ENCODE data around the gene LRRC1. TPM values are rescaled to one million over a fixed set of nuclear protein-coding genes. Genes with fewer than 3 reads are reported as not detected.
A peak's percentile ranks its signal among the peaks of the same experiment; 100 is the strongest.

Gene LRRC1
- total and polyA plus RNA-seq, 2 donors (not counting 1 experiment from before 2014, with no cell fraction given): 3.8 to 12.1 TPM

GRCh38 chr6:53751417-53751816 is 43.4 kb upstream of the LRRC1 start:
- Histone ChIP-seq H3K9ac (ENCODE audit: insufficient read depth, low read length) (no peak overlapping the region), H3K27me3 (ENCODE audit: control insufficient read depth, insufficient read depth, low read length) (no peaks in the 10 kb centered on the region), H4K20me1 (ENCODE audit: control insufficient read depth, extremely low read depth, insufficient read depth, low read length) (no peaks in the 10 kb centered on the region), H3K4me2 (ENCODE audit: extremely low read depth, insufficient read depth, low read length) (no peak overlapping the region), H3K79me2 (ENCODE audit: control insufficient read depth, insufficient read depth, low read length) (no peaks in the 10 kb centered on the region), H3K36me3 (ENCODE audit: control insufficient read depth, insufficient read depth, low read length) (no peaks in the 10 kb centered on the region), H3K4me3 (replicated peaks in 1 of 4; ENCODE audit: control extremely low read depth in 1 of 4, insufficient read depth in 1 of 4, low read depth in 3 of 4, low read length in 4 of 4) (no peak overlapping the region), H3K27ac (ENCODE audit: insufficient read depth, low read length) (no peak overlapping the region), H3K4me1 (ENCODE audit: control insufficient read depth, extremely low read depth, insufficient read depth, low read length) (no peaks in the 10 kb centered on the region), H3K9me3 (ENCODE audit: control insufficient read depth, insufficient read depth, low read depth, low read length) (no peaks in the 10 kb centered on the region), H2AFZ (ENCODE audit: low read length) (no peak overlapping the region)
- DNase-seq (ENCODE audit: low read depth in 2 of 2): no peak
- TF ChIP-seq EZH2 (IDR thresholded peaks at IDR 0.05; ENCODE audit: low read length, missing control alignments) (no peak), CTCF (conservative IDR thresholded peaks at IDR 0.05 in 1 of 2, IDR thresholded peaks at IDR 0.05 in 1 of 2; ENCODE audit: low read depth in 1 of 2, low read length in 2 of 2) (no peak)

- no peak overlapping the region for H3K27ac ChIP-seq (ENCODE audit: insufficient read depth, low read length)
- no peak overlapping the region for H2AFZ ChIP-seq (ENCODE audit: low read length)
- no peak overlapping the region for H3K9ac ChIP-seq (ENCODE audit: insufficient read depth, low read length)
- no peaks in the 10 kb centered on the region for H4K20me1 ChIP-seq (ENCODE audit: control insufficient read depth, extremely low read depth, insufficient read depth, low read length)
- no peak overlapping the region for H3K4me3 ChIP-seq (replicated peaks in 1 of 4; ENCODE audit: control extremely low read depth in 1 of 4, insufficient read depth in 1 of 4, low read depth in 3 of 4, low read length in 4 of 4)
- H3K27me3 ChIP-seq (ENCODE audit: control insufficient read depth, insufficient read depth, low read length): no peaks in the 10 kb centered on the region
- no peak overlapping the region for H3K4me2 ChIP-seq (ENCODE audit: extremely low read depth, insufficient read depth, low read length)
- H3K36me3 ChIP-seq (ENCODE audit: control insufficient read depth, insufficient read depth, low read length): no peaks in the 10 kb centered on the region
- H3K4me1 ChIP-seq (ENCODE audit: control insufficient read depth, extremely low read depth, insufficient read depth, low read length): no peaks in the 10 kb centered on the region
- no peaks in the 10 kb centered on the region for H3K79me2 ChIP-seq (ENCODE audit: control insufficient read depth, insufficient read depth, low read length)
- no peaks in the 10 kb centered on the region for H3K9me3 ChIP-seq (ENCODE audit: control insufficient read depth, insufficient read depth, low read depth, low read length)
- DNase-seq (ENCODE audit: low read depth in 2 of 2): no peak
- TF ChIP-seq CTCF (conservative IDR thresholded peaks at IDR 0.05 in 1 of 2, IDR thresholded peaks at IDR 0.05 in 1 of 2; ENCODE audit: low read depth in 1 of 2, low read length in 2 of 2) (no peak), EZH2 (IDR thresholded peaks at IDR 0.05; ENCODE audit: low read length, missing control alignments) (no peak)
These were observed 42.4 kb upstream of the LRRC1 start for GRCh38 chr6:53752440-53752839.

GRCh38 chr6:53752856-53753255 is 41.9 kb upstream of the LRRC1 start:
- TF ChIP-seq EZH2 (IDR thresholded peaks at IDR 0.05; ENCODE audit: low read length, missing control alignments) (no peak), CTCF (conservative IDR thresholded peaks at IDR 0.05 in 1 of 2, IDR thresholded peaks at IDR 0.05 in 1 of 2; ENCODE audit: low read depth in 1 of 2, low read length in 2 of 2) (no peak)
- H3K27me3 ChIP-seq (ENCODE audit: control insufficient read depth, insufficient read depth, low read length): no peaks in the 10 kb centered on the region
- H2AFZ ChIP-seq (ENCODE audit: low read length): no peak overlapping the region
- no peaks in the 10 kb centered on the region for H3K79me2 ChIP-seq (ENCODE audit: control insufficient read depth, insufficient read depth, low read length)
- H3K27ac ChIP-seq (ENCODE audit: insufficient read depth, low read length): no peak overlapping the region
- H3K4me3 ChIP-seq (replicated peaks in 1 of 4; ENCODE audit: control extremely low read depth in 1 of 4, insufficient read depth in 1 of 4, low read depth in 3 of 4, low read length in 4 of 4): no peak overlapping the region
- H3K9ac ChIP-seq (ENCODE audit: insufficient read depth, low read length): no peak overlapping the region
- peak; percentile 45 to 86 for DNase-seq (ENCODE audit: low read depth in 2 of 2)
- no peaks in the 10 kb centered on the region for H3K36me3 ChIP-seq (ENCODE audit: control insufficient read depth, insufficient read depth, low read length)
- H3K4me2 ChIP-seq (ENCODE audit: extremely low read depth, insufficient read depth, low read length): no peak overlapping the region
- no peaks in the 10 kb centered on the region for H3K9me3 ChIP-seq (ENCODE audit: control insufficient read depth, insufficient read depth, low read depth, low read length)
- H3K4me1 ChIP-seq (ENCODE audit: control insufficient read depth, extremely low read depth, insufficient read depth, low read length): no peaks in the 10 kb centered on the region
- H4K20me1 ChIP-seq (ENCODE audit: control insufficient read depth, extremely low read depth, insufficient read depth, low read length): no peaks in the 10 kb centered on the region

Data from fibroblast of lung (primary cell).